ENCODE results near the gene GBF1.
"Not testable (repeated sequence)": the region's sequence is repeated elsewhere in the genome, so short reads cannot be mapped to it uniquely, and the experiment has no call there.

GBF1 gene, protein sequence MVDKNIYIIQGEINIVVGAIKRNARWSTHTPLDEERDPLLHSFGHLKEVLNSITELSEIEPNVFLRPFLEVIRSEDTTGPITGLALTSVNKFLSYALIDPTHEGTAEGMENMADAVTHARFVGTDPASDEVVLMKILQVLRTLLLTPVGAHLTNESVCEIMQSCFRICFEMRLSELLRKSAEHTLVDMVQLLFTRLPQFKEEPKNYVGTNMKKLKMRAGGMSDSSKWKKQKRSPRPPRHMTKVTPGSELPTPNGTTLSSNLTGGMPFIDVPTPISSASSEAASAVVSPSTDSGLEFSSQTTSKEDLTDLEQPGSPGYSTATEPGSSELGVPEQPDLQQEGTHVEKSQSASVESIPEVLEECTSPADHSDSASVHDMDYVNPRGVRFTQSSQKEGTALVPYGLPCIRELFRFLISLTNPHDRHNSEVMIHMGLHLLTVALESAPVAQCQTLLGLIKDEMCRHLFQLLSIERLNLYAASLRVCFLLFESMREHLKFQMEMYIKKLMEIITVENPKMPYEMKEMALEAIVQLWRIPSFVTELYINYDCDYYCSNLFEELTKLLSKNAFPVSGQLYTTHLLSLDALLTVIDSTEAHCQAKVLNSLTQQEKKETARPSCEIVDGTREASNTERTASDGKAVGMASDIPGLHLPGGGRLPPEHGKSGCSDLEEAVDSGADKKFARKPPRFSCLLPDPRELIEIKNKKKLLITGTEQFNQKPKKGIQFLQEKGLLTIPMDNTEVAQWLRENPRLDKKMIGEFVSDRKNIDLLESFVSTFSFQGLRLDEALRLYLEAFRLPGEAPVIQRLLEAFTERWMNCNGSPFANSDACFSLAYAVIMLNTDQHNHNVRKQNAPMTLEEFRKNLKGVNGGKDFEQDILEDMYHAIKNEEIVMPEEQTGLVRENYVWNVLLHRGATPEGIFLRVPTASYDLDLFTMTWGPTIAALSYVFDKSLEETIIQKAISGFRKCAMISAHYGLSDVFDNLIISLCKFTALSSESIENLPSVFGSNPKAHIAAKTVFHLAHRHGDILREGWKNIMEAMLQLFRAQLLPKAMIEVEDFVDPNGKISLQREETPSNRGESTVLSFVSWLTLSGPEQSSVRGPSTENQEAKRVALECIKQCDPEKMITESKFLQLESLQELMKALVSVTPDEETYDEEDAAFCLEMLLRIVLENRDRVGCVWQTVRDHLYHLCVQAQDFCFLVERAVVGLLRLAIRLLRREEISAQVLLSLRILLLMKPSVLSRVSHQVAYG (N-terminal part only)
- total RNA-seq = 116 to 264 (median 136) reads per million in 9 experiments

GRCh38 chr10:102245082-102245931 is at the start of gene GBF1:
TSS of gene GBF1 (plus strand) at chr10:102245532. CDS start at chr10:102258939, 13,407 bp downstream.
- ATAC-seq (replicated peaks) = peak; percentile 85
- peak; percentile 81 to 85 (median 81) for DNase-seq
- Mint-ChIP-seq H3K4me3 (peak within 1 kb of the TSS; percentile 95 to 96), H3K27me3 (peaks cover 7 to 23% of the 10 kb centered on the region in 2 donors), H3K27ac (peak within 1 kb of the TSS; percentile 93 to 96), H3K9me3 (no peaks in the 10 kb centered on the region), H3K4me1 (ENCODE audit: low read depth in 2 of 2) (peaks cover 38 to 42% of the 10 kb centered on the region in 2 donors), H3K36me3 (ENCODE audit: insufficient read depth) (peaks cover 12% of the 10 kb centered on the region)

DNA sequence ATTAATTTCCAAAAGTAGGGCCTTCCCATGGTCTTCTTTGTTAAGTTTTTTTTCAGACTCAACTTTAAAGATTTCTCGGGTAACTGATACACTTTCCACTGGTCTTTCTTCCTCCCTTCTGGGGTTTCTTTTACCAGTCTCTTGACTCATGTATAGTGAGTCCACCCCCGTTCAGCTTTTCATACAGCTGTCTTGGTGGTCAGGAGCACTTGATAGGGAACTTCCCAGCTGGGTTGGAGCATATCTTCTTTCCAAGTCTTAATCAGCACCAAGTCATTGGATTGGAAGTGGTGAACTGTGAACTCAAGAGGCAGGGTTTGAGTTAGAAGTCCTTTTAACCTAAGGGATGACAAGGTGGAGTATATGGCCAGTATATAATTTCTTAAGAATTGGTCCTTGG is 48.4 kb upstream of the GBF1 start:
- no peak for DNase-seq
- Mint-ChIP-seq H3K9me3 (no peaks in the 10 kb centered on the region), H3K27ac (no peak overlapping the region), H3K4me3 (no peak overlapping the region), H3K4me1 (ENCODE audit: low read depth in 2 of 2) (no peaks in the 10 kb centered on the region), H3K36me3 (ENCODE audit: insufficient read depth) (peaks cover 3% of the 10 kb centered on the region), H3K27me3 (peaks cover 7 to 21% of the 10 kb centered on the region in 2 donors)
- ATAC-seq (replicated peaks) = no peak

- ATAC-seq (replicated peaks) = no peak
- no peaks in the 10 kb centered on the region for H3K9me3 Mint-ChIP-seq
These were observed 47.3 kb upstream of the GBF1 start for GRCh38 chr10:102198027-102198426.

DNA sequence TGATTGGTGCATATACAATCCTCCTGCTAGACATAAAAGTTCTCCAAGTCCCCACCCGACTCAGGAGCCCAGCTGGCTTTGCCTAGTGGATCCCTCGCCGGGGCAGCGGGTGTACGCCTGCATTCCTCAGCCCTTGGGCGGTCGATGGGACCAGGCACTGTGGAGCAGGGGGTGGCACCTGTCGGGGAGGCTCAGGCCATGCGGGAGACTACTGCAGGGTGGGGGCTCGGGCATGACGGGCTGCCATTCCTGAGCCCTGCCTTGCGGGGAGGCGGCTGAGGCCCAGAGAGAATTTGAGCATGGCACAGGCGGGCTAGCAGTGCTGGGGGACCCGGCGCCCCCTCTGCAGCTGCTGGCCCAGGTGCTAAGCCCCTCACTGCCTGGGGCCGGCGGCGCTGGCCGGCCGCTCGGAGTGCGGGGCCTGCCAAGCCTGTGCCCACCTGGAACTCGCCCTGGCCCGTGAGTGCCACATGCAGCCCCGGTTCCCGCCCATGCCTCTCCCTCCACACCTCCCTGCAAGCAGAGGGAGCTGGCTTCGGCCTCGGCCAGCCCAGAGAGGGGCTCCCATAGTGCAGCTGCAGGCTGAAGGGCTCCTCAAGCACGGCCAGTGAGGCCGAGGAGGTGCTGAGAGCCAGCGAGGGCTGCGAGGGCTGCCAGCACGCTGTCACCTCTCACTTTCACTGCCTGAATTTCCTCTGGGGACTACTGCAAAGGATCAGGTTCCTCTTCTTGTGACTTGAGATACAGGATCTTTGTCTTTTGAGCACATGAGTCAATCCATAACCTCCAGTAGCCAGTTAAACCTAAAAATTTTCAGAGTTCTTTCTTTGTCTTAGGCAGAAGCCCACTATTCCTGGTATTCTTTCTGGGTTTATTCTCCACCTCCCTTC is 44.3 kb upstream of the GBF1 start:
- H3K27me3 Mint-ChIP-seq = peaks cover 18 to 42% of the 10 kb centered on the region in 2 donors
- H3K27ac Mint-ChIP-seq = no peak overlapping the region
- no peaks in the 10 kb centered on the region for H3K4me1 Mint-ChIP-seq (ENCODE audit: low read depth in 2 of 2)
- no peaks in the 10 kb centered on the region for H3K36me3 Mint-ChIP-seq (ENCODE audit: insufficient read depth)
- H3K9me3 Mint-ChIP-seq = no peaks in the 10 kb centered on the region
- no peak overlapping the region for H3K4me3 Mint-ChIP-seq
- DNase-seq (no peak), ATAC-seq (replicated peaks) (no peak)

More at GRCh38 chr10:102198027-102198426, 47.3 kb upstream of the GBF1 start:
- no peak for DNase-seq
- Mint-ChIP-seq H3K27me3 (peaks cover 12 to 23% of the 10 kb centered on the region in 2 donors), H3K27ac (no peak overlapping the region), H3K36me3 (ENCODE audit: insufficient read depth) (no peaks in the 10 kb centered on the region), H3K4me3 (no peak overlapping the region), H3K4me1 (ENCODE audit: low read depth in 2 of 2) (no peaks in the 10 kb centered on the region)

- ATAC-seq (replicated peaks) (no peak), DNase-seq (no peak)
- Mint-ChIP-seq H3K27ac (no peak overlapping the region), H3K4me1 (ENCODE audit: low read depth in 2 of 2) (no peaks in the 10 kb centered on the region), H3K36me3 (ENCODE audit: insufficient read depth) (no peaks in the 10 kb centered on the region), H3K27me3 (peaks cover 18 to 42% of the 10 kb centered on the region in 2 donors), H3K9me3 (no peaks in the 10 kb centered on the region), H3K4me3 (no peak overlapping the region)
These were observed 42.9 kb upstream of the GBF1 start for GRCh38 chr10:102202386-102202785.

DNA sequence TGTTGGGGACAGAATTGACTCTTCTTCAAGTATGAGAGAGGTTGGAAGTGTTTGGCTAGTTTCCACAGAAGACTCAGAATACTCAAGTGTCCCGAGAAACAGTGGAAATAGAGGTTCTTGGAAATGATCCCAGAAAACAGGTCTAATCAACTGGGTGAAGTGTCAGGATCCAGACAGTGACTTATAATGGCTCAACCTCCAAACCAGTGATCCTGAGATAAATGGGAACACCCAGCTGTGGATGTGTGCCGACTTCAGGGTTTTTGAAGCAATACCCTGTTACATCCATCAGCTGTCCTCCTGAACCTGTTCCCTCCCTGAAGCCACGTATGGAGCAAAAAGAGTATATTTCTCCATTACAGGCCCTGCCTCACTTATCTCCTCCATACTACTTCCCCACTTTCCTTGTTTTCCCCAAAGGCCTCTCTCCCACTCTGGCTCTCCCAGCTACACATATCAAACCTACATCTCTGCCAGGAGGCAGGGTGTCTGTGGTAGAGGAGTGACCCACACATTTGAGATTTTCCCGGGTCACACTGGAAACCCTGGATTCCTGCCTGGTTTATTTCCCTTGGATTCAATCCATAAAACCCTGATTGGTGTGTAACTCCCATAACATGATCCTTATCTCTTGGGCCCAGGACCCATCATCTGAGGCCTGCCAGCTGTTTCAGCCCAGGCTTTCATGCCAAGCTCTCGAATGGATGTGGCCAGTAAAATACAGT is 36.9 kb upstream of the GBF1 start:
- H3K4me1 Mint-ChIP-seq (ENCODE audit: low read depth in 2 of 2) = no peaks in the 10 kb centered on the region
- no peak overlapping the region for H3K4me3 Mint-ChIP-seq
- peaks cover 6 to 19% of the 10 kb centered on the region in 2 donors for H3K27me3 Mint-ChIP-seq
- DNase-seq (no peak), ATAC-seq (replicated peaks) (no peak)
- no peaks in the 10 kb centered on the region for H3K9me3 Mint-ChIP-seq
- no peaks in the 10 kb centered on the region for H3K36me3 Mint-ChIP-seq (ENCODE audit: insufficient read depth)
- H3K27ac Mint-ChIP-seq = no peak overlapping the region

- H3K4me3 Mint-ChIP-seq = no peak overlapping the region
- no peaks in the 10 kb centered on the region for H3K4me1 Mint-ChIP-seq (ENCODE audit: low read depth in 2 of 2)
- H3K9me3 Mint-ChIP-seq = no peaks in the 10 kb centered on the region
- no peak overlapping the region for H3K27ac Mint-ChIP-seq
- no peak for DNase-seq
- no peak for ATAC-seq (replicated peaks)
- H3K36me3 Mint-ChIP-seq (ENCODE audit: insufficient read depth) = no peaks in the 10 kb centered on the region
- peaks cover 5 to 9% of the 10 kb centered on the region in 2 donors for H3K27me3 Mint-ChIP-seq
These were observed 33.6 kb upstream of the GBF1 start for GRCh38 chr10:102211615-102212299.

DNA sequence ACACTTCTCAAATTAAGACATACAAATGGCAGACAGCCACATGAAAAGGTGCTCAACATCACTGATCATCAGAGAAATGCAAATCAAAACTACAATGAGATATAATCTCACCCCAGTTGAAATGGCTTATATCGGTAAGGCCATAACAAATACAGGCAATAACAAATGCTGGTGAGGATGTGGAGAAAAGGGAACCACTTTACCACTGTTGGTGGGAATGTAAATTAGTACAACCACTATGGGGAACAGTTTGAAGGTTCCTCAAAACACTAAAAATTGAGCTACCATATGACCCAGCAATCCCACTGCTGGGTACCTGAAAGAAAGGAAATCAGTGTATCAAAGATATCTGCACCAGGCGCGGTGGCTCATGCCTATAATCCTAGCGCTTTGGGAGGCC is 31.7 kb upstream of the GBF1 start:
- not testable (repeated sequence) for DNase-seq; H3K4me1 Mint-ChIP-seq (ENCODE audit: low read depth in 2 of 2); H3K9me3 Mint-ChIP-seq; ATAC-seq (replicated peaks); H3K27me3 Mint-ChIP-seq; H3K36me3 Mint-ChIP-seq (ENCODE audit: insufficient read depth); H3K27ac Mint-ChIP-seq; H3K4me3 Mint-ChIP-seq

DNA sequence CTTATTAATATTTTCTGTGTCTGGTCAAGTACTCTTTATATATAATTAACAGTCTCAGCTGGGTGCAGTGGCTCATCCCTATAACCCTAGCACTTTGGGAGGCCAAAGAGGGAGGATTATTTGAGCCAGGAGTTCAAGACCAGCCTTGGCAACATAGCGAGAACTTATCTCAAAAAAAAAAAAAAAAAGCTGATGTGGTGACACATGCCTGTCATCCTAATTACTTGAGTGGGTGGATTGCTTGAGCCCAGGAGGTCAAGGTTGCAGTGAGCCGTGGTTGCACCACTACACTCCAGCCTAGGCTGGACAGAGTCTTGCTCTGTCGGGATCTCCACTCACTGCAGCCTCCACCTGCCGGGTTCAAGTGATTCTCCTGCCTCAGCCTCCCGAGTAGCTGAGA is 26.0 kb upstream of the GBF1 start:
- Mint-ChIP-seq H3K27me3 (peaks cover 6 to 19% of the 10 kb centered on the region in 2 donors), H3K27ac (no peak overlapping the region), H3K36me3 (ENCODE audit: insufficient read depth) (no peaks in the 10 kb centered on the region), H3K4me3 (no peak overlapping the region), H3K9me3 (no peaks in the 10 kb centered on the region), H3K4me1 (ENCODE audit: low read depth in 2 of 2) (no peaks in the 10 kb centered on the region)
- ATAC-seq (replicated peaks) = no peak
- DNase-seq = no peak

DNA sequence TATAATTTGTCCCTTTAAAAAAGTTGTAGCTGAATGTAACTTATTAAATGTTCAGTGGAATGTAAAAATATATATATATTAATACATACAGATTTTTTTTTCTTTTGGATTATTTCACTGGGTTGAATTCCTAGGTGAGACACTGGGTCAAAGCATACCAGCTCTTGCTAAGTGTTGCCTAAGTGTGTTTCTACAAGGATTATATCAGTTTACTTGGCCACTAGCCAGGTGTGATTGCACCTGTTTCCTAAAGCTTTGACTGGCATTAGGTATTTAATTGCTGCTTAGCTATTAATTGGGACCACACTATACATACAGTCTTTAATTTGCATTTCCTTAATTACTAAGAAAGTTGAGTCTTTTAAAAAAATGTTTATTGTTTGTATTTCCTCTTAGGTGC is 24.7 kb upstream of the GBF1 start:
- peaks cover 6 to 20% of the 10 kb centered on the region in 2 donors for H3K27me3 Mint-ChIP-seq
- DNase-seq (no peak), ATAC-seq (replicated peaks) (no peak)
- no peak overlapping the region for H3K27ac Mint-ChIP-seq
- no peaks in the 10 kb centered on the region for H3K36me3 Mint-ChIP-seq (ENCODE audit: insufficient read depth)
- H3K4me3 Mint-ChIP-seq = no peak overlapping the region
- peaks cover under 1% of the 10 kb centered on the region in 2 donors for H3K4me1 Mint-ChIP-seq (ENCODE audit: low read depth in 2 of 2)
- no peaks in the 10 kb centered on the region for H3K9me3 Mint-ChIP-seq

GRCh38 chr10:102222797-102223196 is 22.5 kb upstream of the GBF1 start:
- Mint-ChIP-seq H3K9me3 (no peaks in the 10 kb centered on the region), H3K4me1 (ENCODE audit: low read depth in 2 of 2) (peaks cover 10% of the 10 kb centered on the region in 2 donors), H3K27me3 (peaks cover 11 to 28% of the 10 kb centered on the region in 2 donors), H3K36me3 (ENCODE audit: insufficient read depth) (no peaks in the 10 kb centered on the region), H3K27ac (no peak overlapping the region), H3K4me3 (no peak overlapping the region)
- DNase-seq = no peak
- ATAC-seq (replicated peaks) = no peak

Measured in effector memory CD8-positive, alpha-beta T cell (primary cell).